ENCODE data around the gene CHST11. TPM values are rescaled to one million over a fixed set of nuclear protein-coding genes. Genes with fewer than 3 reads are reported as not detected.

The CHST11 gene
- total and polyA plus RNA-seq, 10 of the 15 experiments (the other 5 are each of a cell fraction or from before 2014, with no cell fraction given): 1.9 to 38.1 (median 17.2) TPM

- TF ChIP-seq ZBTB11 (CRISPR knock-in tag; IDR thresholded peaks at IDR 0.05) (no peak), PAX5 (IDR thresholded peaks at IDR 0.05; ENCODE audit: borderline replicate concordance, low read depth, low read length) (no peak), ESRRA (IDR thresholded peaks at IDR 0.05; ENCODE audit: low read length) (no peak), NFYA (IDR thresholded peaks at IDR 0.05; ENCODE audit: borderline replicate concordance, low read depth, low read length) (no peak)
Observed at GRCh38 chr12:104799458-104799857, 342.7 kb downstream of the CHST11 start (continued).

GRCh38 chr12:104801005-104801404, 344.3 kb downstream of the CHST11 start:
- no peaks in the 10 kb centered on the region for H3K36me3 ChIP-seq (ENCODE audit: control insufficient read depth in 2 of 2, insufficient read depth in 2 of 2, low read length in 1 of 2)
- 97% methylated on average over 4 of the region's 4 CpGs for WGBS (ENCODE audit: insufficient coverage, insufficient replicate concordance, low lambda C conversion rate, missing lambda C conversion rate)
- H3K9me3 ChIP-seq (replicated peaks; ENCODE audit: control insufficient read depth, insufficient read depth, low read length): no peaks in the 10 kb centered on the region
- ChIA-PET RAD21 (ENCODE audit: unreplicated experiment) (no interaction called here), CTCF (interaction anchor here (1.3 kb wide), 1 partner anchor 10 kb away, joined by 9 read pairs; no protein-coding TSS in a partner anchor), POLR2A (no interaction called here), SMC1A (ENCODE audit: uncharacterized antibody, unreplicated experiment) (no interaction called here)
- no TSS peak for BruUV-seq (replicated peaks)
- H3K79me2 ChIP-seq (ENCODE audit: control insufficient read depth, insufficient read depth, low read length): no peaks in the 10 kb centered on the region
- H3K4me2 ChIP-seq (ENCODE audit: control insufficient read depth, insufficient read depth): no peak overlapping the region
- no peak overlapping the region for H3K4me3 ChIP-seq
- no peaks in the 10 kb centered on the region for H3K27me3 ChIP-seq (replicated peaks in 1 of 2; ENCODE audit: control insufficient read depth in 2 of 2, insufficient read depth in 2 of 2, low read length in 1 of 2)
- DNase-seq (ENCODE audit: low read depth, low spot score) (no peak), FAIRE-seq (no peak), ATAC-seq (no peak)
- H3K4me1 ChIP-seq (ENCODE audit: control insufficient read depth, insufficient read depth, low read length): no peaks in the 10 kb centered on the region
- H3K27ac ChIP-seq (ENCODE audit: control insufficient read depth, insufficient read depth): no peak overlapping the region
- in situ Hi-C loops (cut with MboI) (no loop called here), intact Hi-C loops (cut with micrococcal nuclease; ENCODE audit: unreplicated experiment) (no loop called here)
- H3K9ac ChIP-seq (ENCODE audit: control insufficient read depth, insufficient read depth, low read length): no peak overlapping the region
- TF ChIP-seq REST (IDR thresholded peaks at IDR 0.05; ENCODE audit: low read depth, low read length) (no peak), TCF12 (IDR thresholded peaks at IDR 0.05; ENCODE audit: low read depth, low read length) (no peak), NRF1 (conservative IDR thresholded peaks at IDR 0.05; ENCODE audit: low read depth, low read length) (no peak), JUND (IDR thresholded peaks at IDR 0.05; ENCODE audit: low read depth, low read length) (no peak), ZNF24 (IDR thresholded peaks at IDR 0.05) (no peak), ZNF274 (IDR thresholded peaks at IDR 0.05; ENCODE audit: insufficient read depth, insufficient read length) (no peak), SMARCA5 (IDR thresholded peaks at IDR 0.05) (no peak), SMC3 (IDR thresholded peaks at IDR 0.05; ENCODE audit: borderline replicate concordance, low read length) (no peak), KDM1A (IDR thresholded peaks at IDR 0.05; ENCODE audit: borderline replicate concordance) (no peak), TCF7 (IDR thresholded peaks at IDR 0.05; ENCODE audit: borderline replicate concordance) (no peak), CBX3 (IDR thresholded peaks at IDR 0.05; ENCODE audit: borderline replicate concordance, low read depth) (no peak), RBBP5 (conservative IDR thresholded peaks at IDR 0.05) (no peak)
- TF ChIP-seq, protein P1, sequence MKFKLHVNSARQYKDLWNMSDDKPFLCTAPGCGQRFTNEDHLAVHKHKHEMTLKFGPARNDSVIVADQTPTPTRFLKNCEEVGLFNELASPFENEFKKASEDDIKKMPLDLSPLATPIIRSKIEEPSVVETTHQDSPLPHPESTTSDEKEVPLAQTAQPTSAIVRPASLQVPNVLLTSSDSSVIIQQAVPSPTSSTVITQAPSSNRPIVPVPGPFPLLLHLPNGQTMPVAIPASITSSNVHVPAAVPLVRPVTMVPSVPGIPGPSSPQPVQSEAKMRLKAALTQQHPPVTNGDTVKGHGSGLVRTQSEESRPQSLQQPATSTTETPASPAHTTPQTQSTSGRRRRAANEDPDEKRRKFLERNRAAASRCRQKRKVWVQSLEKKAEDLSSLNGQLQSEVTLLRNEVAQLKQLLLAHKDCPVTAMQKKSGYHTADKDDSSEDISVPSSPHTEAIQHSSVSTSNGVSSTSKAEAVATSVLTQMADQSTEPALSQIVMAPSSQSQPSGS (IDR thresholded peaks at IDR 0.05; ENCODE audit: low read length): no peak
- H4K20me1 ChIP-seq (ENCODE audit: control insufficient read depth, insufficient read depth): no peaks in the 10 kb centered on the region
- H2AFZ ChIP-seq (ENCODE audit: control insufficient read depth, low read depth, low read length): no peak overlapping the region
